LNCaP clone FGC (cell line): Measurements from ENCODE around the gene PAN2.
A peak's percentile ranks its signal among the peaks of the same experiment; 100 is the strongest.

Experiments
- DNase-seq: peaks from one replicate; pipeline ENCODE4 v3.0.0-alpha.2; 2011; ENCODE audit warnings: low read depth
- H3K4me3 ChIP-seq: 2 replicates; pipeline ENCODE4 v1.5.1; 2011; ENCODE audit warnings: mild to moderate bottlenecking, low read depth, low read length, control low read depth
- TF ChIP-seq, protein P1 (sequence below): IDR thresholded peaks from 2 replicates; pipeline ENCODE4 v1.5.1; 2012; ENCODE audit warnings: mild to moderate bottlenecking; ENCODE audit not compliant: control insufficient read depth, insufficient read depth; ENCODE audit errors: extremely low read depth

Gene PAN2

GRCh38 chr12:56307221-56307965 lies 26.4 kb downstream of the PAN2 start:
- no peak for DNase-seq
- no peak overlapping the region for H3K4me3 ChIP-seq
- TF ChIP-seq, protein P1, sequence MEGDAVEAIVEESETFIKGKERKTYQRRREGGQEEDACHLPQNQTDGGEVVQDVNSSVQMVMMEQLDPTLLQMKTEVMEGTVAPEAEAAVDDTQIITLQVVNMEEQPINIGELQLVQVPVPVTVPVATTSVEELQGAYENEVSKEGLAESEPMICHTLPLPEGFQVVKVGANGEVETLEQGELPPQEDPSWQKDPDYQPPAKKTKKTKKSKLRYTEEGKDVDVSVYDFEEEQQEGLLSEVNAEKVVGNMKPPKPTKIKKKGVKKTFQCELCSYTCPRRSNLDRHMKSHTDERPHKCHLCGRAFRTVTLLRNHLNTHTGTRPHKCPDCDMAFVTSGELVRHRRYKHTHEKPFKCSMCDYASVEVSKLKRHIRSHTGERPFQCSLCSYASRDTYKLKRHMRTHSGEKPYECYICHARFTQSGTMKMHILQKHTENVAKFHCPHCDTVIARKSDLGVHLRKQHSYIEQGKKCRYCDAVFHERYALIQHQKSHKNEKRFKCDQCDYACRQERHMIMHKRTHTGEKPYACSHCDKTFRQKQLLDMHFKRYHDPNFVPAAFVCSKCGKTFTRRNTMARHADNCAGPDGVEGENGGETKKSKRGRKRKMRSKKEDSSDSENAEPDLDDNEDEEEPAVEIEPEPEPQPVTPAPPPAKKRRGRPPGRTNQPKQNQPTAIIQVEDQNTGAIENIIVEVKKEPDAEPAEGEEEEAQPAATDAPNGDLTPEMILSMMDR: no peak

DNA sequence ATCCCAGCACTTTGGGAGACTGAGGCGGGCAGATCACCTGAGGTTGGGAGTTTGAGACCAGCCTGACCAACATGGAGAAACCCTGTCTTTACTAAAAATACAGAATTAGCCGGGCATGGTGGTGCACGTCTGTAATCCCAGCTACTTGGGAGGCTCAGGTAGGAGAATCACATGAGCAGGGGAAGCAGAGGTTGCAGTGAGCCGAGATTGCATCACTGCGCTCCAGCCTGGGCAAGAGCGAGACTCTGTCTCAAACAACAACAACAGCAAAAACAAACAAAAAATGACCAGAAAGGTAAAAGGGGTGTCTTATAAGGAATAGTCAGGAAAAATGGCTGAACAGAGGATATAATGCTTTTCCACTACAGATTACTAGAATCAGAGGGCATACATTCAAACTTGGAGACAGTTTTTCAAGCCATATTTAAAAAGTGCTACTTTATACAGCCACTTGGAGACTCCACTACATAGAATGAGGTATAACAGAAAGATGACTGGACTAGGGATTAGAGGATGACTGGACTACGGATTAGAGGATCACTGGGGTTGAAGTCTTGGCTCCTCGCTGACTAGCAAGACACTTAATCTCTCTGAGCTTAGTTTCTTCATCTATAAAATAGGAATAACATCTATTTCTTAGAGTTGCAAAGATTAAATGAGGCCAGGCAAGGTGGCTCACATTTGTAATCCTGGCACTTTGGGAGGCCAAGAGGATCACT lies 28.8 kb downstream of the PAN2 start:
- H3K4me3 ChIP-seq: no peak overlapping the region
- TF ChIP-seq, protein P1: no peak
- DNase-seq: no peak

DNA sequence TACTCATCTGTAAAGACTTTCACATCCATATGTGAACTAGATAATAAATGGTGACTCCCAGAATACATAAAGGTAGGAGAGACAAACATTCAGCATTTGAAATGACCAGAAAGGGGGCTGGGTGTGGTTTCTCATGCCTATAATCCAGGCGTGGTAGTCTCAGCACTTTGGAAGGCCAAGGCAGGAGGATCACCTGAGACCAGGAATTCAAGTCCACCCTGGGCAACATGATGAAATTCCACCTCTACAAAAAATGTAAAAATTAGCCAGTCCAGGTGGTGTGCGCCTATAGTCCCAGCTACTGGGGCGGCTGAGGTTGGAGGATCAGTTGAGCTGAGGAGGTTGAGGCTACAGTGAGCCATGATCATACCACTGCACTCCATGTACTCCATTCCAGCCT lies 29.5 kb downstream of the PAN2 start:
- no peak for DNase-seq
- TF ChIP-seq, protein P1: no peak
- no peak overlapping the region for H3K4me3 ChIP-seq

- DNase-seq: no peak
These were observed 32.9 kb downstream of the PAN2 start for GRCh38 chr12:56300644-56301464.

DNA sequence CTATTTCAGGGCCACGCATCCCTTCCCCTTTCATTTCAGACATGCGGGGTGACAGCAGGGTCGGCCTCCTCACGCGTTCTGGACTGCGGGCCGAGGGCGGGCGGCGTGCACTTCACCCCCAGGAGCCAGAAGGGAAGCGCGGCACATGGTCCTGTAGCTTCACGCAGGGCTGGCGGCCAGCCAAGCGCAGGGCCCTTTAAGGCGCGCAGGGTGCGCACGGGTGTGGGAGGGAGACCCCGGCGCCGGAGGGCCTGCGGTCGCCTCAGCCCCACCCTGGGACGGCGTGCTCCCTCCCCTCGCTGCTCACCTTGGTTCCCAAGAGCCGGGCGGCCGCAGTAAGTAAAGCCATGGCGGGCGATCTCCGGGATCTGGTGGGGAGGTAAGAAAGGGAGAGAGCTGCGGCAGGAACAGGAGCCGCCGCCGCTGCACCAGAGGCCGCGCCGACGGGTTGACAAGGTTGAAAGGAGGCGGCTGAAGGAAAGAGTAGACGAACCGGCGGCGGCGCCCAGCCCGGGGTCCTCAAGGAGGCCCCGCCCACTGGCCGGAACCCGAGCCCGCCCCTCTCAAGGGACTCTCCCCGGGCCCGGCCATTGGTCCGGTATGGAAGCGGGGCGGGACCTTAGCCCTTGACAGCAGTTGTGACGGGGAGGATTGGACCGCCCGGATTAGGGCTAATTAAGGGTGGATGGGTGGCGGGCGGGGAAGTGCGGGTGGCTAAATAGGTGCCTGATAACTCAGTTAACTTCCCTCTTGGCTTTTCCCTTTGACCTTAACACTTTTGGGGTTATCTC lies 33.8 kb downstream of the PAN2 start, which contains the start of gene CS:
Gene CS, minus strand, starts transcription at position 478 of the 791 bp plus-strand sequence. Its CDS starts 129 bp downstream, at position 349.
- peak; percentile 95 for DNase-seq
- TF ChIP-seq, protein P1: no peak
- H3K4me3 ChIP-seq: peak within 1 kb of the TSS; percentile 98

More at GRCh38 chr12:56300644-56301464, 32.9 kb downstream of the PAN2 start:
- TF ChIP-seq, protein P1: no peak
- peak overlapping the region; percentile 98 for H3K4me3 ChIP-seq

- TF ChIP-seq, protein P1: no peak
- DNase-seq: peak; percentile 69
- H3K4me3 ChIP-seq: peak overlapping the region; percentile 98
These were observed 34.4 kb downstream of the PAN2 start for GRCh38 chr12:56299308-56299852.
